Adrenal gland (tissue), 12 donors: ENCODE results near the gene PHKA2. TPM values are rescaled to one million over a fixed set of nuclear protein-coding genes. Genes with fewer than 3 reads are reported as not detected.

Experiments used
- DNase-seq, 7 donors: peaks; one replicate each; pipeline ENCODE4 v3.0.0-alpha.2; 2019 to 2020
- H3K27ac ChIP-seq, 5 donors: fragments of 200-600 bp; sonication (generic) in 4 of 5; 1 replicate in 3 of 5; 2 replicates in 2 of 5; pipeline versions ENCODE4 v1.5.1 to v1.8.0; 2016 to 2020; ENCODE audit warnings: mild to moderate bottlenecking in 1 of 5
- H3K27me3 ChIP-seq: fragments of 200-600 bp; 2 replicates; pipeline ENCODE4 v1.8.0; 2021
- H3K36me3 ChIP-seq, 2 donors: fragments of 200-600 bp; replicated peaks in 1 of 2; 1 replicate in 1 of 2; 2 replicates in 1 of 2; pipeline versions ENCODE4 v1.5.1 to v1.8.0; 2018 to 2022
- H3K4me1 ChIP-seq, 2 donors: fragments of 200-600 bp; replicated peaks in 1 of 2; 1 replicate in 1 of 2; 2 replicates in 1 of 2; pipeline versions ENCODE4 v1.5.1 to v1.8.0; 2018 to 2021
- H3K4me3 ChIP-seq, 4 donors: fragments of 200-600 bp; sonication (generic) in 3 of 4; one replicate each; pipeline ENCODE4 v1.5.1; 2016 to 2018
- H3K9me3 ChIP-seq, 3 donors: fragments of 200-600 bp; sonication (generic) in 1 of 3; replicated peaks in 1 of 3; 1 replicate in 2 of 3; 2 replicates in 1 of 3; pipeline versions ENCODE4 v1.5.1 to v1.8.0; 2016 to 2021
- CTCF ChIP-seq, 6 experiments: fragments of 450-650 bp in 4 of 6; fragments of 200-600 bp in 2 of 6; sonication (generic) in 1 of 6; IDR thresholded peaks; 1 replicate in 5 of 6; 2 replicates in 1 of 6; pipeline versions ENCODE4 v1.5.1 to v1.8.0; 2016 to 2021; ENCODE audit warnings: antibody characterized with exemption in 6 of 6, mild to moderate bottlenecking in 2 of 6, moderate library complexity in 1 of 6
- POLR2A ChIP-seq, 2 donors: fragments of 450-650 bp; IDR thresholded peaks; one replicate each; pipeline ENCODE4 v1.6.1; 2017; ENCODE audit warnings: antibody characterized with exemption in 2 of 2, mild to moderate bottlenecking in 2 of 2, moderate library complexity in 1 of 2
- WGBS, 4 donors: extraction: QIAGEN DNeasy Blood & Tissue Kit in 2 of 4; methylation state at CpG; one replicate each; pipeline versions ENCODE4 v1.1.5 to v1.1.7; 2013 to 2017; 5-methylcytosine and 5-hydroxymethylcytosine counted together
- intact Hi-C, 2 donors: fragments of 100-400 bp; cut with DNase I; formaldehyde crosslinking; loops; one replicate each; pipeline versions ENCODE4 v1.14.1 to v1.15.0; 2022 to 2023
- polyA plus RNA-seq, 3 donors: library from polyadenylated mRNA; stranded (reverse); fragments of 200-250 nt in 2 of 3; fragments of 350-450 nt in 1 of 3; fragmentation: Illumina TruSeq in 1 of 3; extraction: RNeasy Lipid Tissue Mini Kit (QIAGEN cat#74804) in 1 of 3; gene quantifications; one replicate each; pipeline ENCODE4 v1.2.3, GENCODE V29; 2013 to 2014
- total RNA-seq, 9 donors: library from RNA; depleted of rRNA in 4 of 9; stranded (reverse); fragments of >200 nt in 4 of 9; fragments of 120-200 nt in 1 of 9; fragmentation: NEBNext Ultra II Directional in 1 of 9; extraction: Animal tissue kit (Norgen Biotek cat#: 25700) in 1 of 9; gene quantifications; one replicate each; pipeline versions ENCODE4 v1.1.0 to v1.2.4, GENCODE V29; 2013 to 2023
- donor health status: healthy with polysubstance abuse.
- donor health status: Bipolar disorder and iron deficiency.
- donor health status: DM: yes; HTN: yes; CAD: no.
- donor health status: DM: no; HTN: no; CAD: no.
- donor health status: DM: no; HTN: no; CAD: no.
- donor health status: DM: yes; HTN: yes; CAD: no.

PHKA2 gene
- total and polyA plus RNA-seq, 12 donors: 11.7 to 63.8 (median 27.8) TPM

GRCh38 chrX:18920566-18920965 lies 63.3 kb downstream of the PHKA2 start:
- H3K27me3 ChIP-seq: no peaks in the 10 kb centered on the region
- intact Hi-C loops: no loop called here
- H3K27ac ChIP-seq: peak overlapping the region in 1 of 5 donors; percentile 2
- DNase-seq: no peak
- H3K9me3 ChIP-seq: no peaks in the 10 kb centered on the region
- no peak overlapping the region for H3K4me3 ChIP-seq
- peaks cover 0 to 10% of the 10 kb centered on the region in 2 donors for H3K36me3 ChIP-seq
- no peak for TF ChIP-seq CTCF (IDR thresholded peaks at IDR 0.05)
- peaks cover 0 to 4% of the 10 kb centered on the region in 2 donors for H3K4me1 ChIP-seq
- 74 to 92% (median 82%) methylated on average over 6 to 7 of the region's 7 CpGs for WGBS, 4 donors

DNA sequence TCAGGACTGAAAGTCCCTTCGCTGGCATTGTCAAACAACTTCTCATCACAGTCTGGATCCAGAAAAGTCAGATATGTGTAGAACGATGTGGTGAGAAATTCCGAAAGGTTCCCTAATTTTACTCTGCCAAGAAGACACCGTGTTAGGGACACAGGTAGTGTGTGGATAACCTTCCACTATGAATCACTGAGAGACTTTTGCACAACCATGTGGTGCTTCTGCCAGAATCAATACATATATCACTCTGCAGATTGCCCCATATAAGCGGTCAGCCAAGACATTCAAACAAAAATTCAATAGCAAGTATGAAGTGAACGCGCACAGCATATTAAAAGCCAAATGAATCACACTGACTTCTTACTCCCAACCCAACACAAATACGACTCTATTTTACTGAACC lies 63.8 kb downstream of the PHKA2 start:
- Histone ChIP-seq H3K9me3 (no peaks in the 10 kb centered on the region), H3K36me3 (peaks cover 0 to 10% of the 10 kb centered on the region in 2 donors), H3K4me3 (no peak overlapping the region), H3K27me3 (no peaks in the 10 kb centered on the region), H3K27ac (no peak overlapping the region), H3K4me1 (peaks cover 0 to 4% of the 10 kb centered on the region in 2 donors)
- intact Hi-C loops: no loop called here
- TF ChIP-seq CTCF (IDR thresholded peaks at IDR 0.05) (no peak), POLR2A (IDR thresholded peaks at IDR 0.05) (no peak)
- WGBS, 4 donors: 67 to 74% (median 72%) methylated on average over 8 of the region's 8 CpGs
- DNase-seq: no peak

DNA sequence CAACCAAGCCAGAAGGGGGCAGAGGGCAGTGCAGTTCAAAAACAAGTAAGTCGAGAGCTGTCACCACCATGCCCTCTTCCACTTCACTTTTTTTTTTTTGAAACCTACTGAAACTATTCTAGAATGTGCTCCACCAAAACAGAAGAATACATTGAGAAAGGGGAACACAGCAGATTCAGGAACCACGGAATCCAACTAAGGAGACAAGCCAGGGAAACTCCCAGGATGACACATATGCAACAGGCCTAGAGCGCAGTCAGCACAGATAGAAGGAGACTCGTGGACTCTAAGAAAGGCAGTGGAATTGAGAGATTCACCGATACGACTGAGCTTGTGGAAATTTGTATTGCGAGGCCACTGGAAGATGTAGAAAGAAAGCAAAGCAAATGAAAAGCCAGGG lies 66.1 kb downstream of the PHKA2 start:
- Histone ChIP-seq H3K4me3 (no peak overlapping the region), H3K36me3 (peaks cover 0 to 10% of the 10 kb centered on the region in 2 donors), H3K4me1 (peaks cover 0 to 4% of the 10 kb centered on the region in 2 donors), H3K27ac (no peak overlapping the region), H3K27me3 (no peaks in the 10 kb centered on the region), H3K9me3 (no peaks in the 10 kb centered on the region)
- no peak for DNase-seq
- intact Hi-C loops: no loop called here
- TF ChIP-seq POLR2A (IDR thresholded peaks at IDR 0.05) (no peak), CTCF (IDR thresholded peaks at IDR 0.05) (no peak)
- 79 to 92% (median 86%) methylated on average over 7 of the region's 7 CpGs for WGBS, 4 donors

DNA sequence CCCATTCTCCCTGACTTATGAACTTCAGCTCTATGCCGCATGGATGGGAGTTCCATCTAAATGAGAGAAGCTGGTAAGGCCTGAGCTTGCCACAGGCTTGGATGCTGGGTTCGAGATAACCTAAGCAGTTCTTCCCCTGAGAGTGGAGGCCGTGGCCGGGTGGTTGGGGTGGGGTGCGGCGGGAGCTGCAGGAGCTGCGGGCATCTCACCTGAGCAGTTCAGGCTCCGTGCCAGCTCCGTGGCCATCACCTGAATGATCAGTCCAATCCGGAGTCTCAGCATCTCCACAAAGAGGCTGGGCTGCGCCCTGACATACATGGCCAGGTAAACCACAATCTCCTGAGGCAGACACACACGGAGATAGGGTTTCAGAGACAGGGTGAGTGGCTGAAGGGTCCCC lies 77.6 kb downstream of the PHKA2 start:
- Histone ChIP-seq H3K36me3 (peaks cover 0 to 4% of the 10 kb centered on the region in 2 donors), H3K4me3 (no peak overlapping the region), H3K4me1 (no peaks in the 10 kb centered on the region), H3K9me3 (no peaks in the 10 kb centered on the region), H3K27me3 (no peaks in the 10 kb centered on the region), H3K27ac (no peak overlapping the region)
- DNase-seq: no peak
- 80 to 95% (median 83%) methylated on average over 10 to 12 of the region's 12 CpGs; no CpG with 5 or more reads in 1 of the 4 donors for WGBS, 4 donors
- TF ChIP-seq CTCF (IDR thresholded peaks at IDR 0.05): no peak
- TF ChIP-seq POLR2A (IDR thresholded peaks at IDR 0.05): no peak
- intact Hi-C loops: loop anchor here in 1 of 2 donors (5.0 kb wide), 1 partner anchor 504 kb away; no protein-coding TSS in a partner anchor
